ENCODE measurements around the gene MUC15.

- TF ChIP-seq CTCF (IDR thresholded peaks at IDR 0.05 in 8 of 11, conservative IDR thresholded peaks at IDR 0.05 in 3 of 11) (no peak), POLR2AphosphoS5 (IDR thresholded peaks at IDR 0.05) (no peak)
These were observed 27.9 kb upstream of the MUC15 start for GRCh38 chr11:26599876-26600434.
